ENCODE data around the gene ENTPD6.

The ENTPD6 gene

GRCh38 chr20:25209400-25209799 lies 13.9 kb downstream of the ENTPD6 start:
- no peak for DNase-seq (ENCODE audit: low spot score)

- no peak for DNase-seq (ENCODE audit: low spot score)
Measured at GRCh38 chr20:25209911-25210310, 14.4 kb downstream of the ENTPD6 start.

- no peak for DNase-seq (ENCODE audit: low spot score)
Measured at GRCh38 chr20:25211273-25211672, 15.8 kb downstream of the ENTPD6 start.

GRCh38 chr20:25212242-25212641 lies 16.7 kb downstream of the ENTPD6 start:
- DNase-seq (ENCODE audit: low spot score), result no peak

- no peak for DNase-seq (ENCODE audit: low spot score)
Measured at GRCh38 chr20:25213566-25214425, 18.3 kb downstream of the ENTPD6 start.

GRCh38 chr20:25214426-25214790 lies 18.9 kb downstream of the ENTPD6 start:
- DNase-seq (ENCODE audit: low spot score), result no peak

- no peak for DNase-seq (ENCODE audit: low spot score)
Measured at GRCh38 chr20:25214819-25215218, 19.3 kb downstream of the ENTPD6 start.

- DNase-seq (ENCODE audit: low spot score), result no peak
Measured at GRCh38 chr20:25215521-25215920, 20.0 kb downstream of the ENTPD6 start.

GRCh38 chr20:25216199-25216945 lies 20.9 kb downstream of the ENTPD6 start:
- DNase-seq (ENCODE audit: low spot score), result no peak

- DNase-seq (ENCODE audit: low spot score), result no peak
Measured at GRCh38 chr20:25217161-25218108, 21.9 kb downstream of the ENTPD6 start.

- no peak for DNase-seq (ENCODE audit: low spot score)
Measured at GRCh38 chr20:25218109-25218486, 22.6 kb downstream of the ENTPD6 start.

- DNase-seq (ENCODE audit: low spot score), result no peak
Measured at GRCh38 chr20:25218492-25218891, 23.0 kb downstream of the ENTPD6 start.

GRCh38 chr20:25219365-25219764 lies 23.9 kb downstream of the ENTPD6 start:
- no peak for DNase-seq (ENCODE audit: low spot score)

GRCh38 chr20:25220021-25220730 lies 24.7 kb downstream of the ENTPD6 start:
- no peak for DNase-seq (ENCODE audit: low spot score)

GRCh38 chr20:25220810-25221591 lies 25.5 kb downstream of the ENTPD6 start:
- no peak for DNase-seq (ENCODE audit: low spot score)

GRCh38 chr20:25221592-25222460 lies 26.3 kb downstream of the ENTPD6 start:
- no peak for DNase-seq (ENCODE audit: low spot score)

- no peak for DNase-seq (ENCODE audit: low spot score)
Measured at GRCh38 chr20:25222461-25223178, 27.1 kb downstream of the ENTPD6 start.

GRCh38 chr20:25223179-25223661 lies 27.7 kb downstream of the ENTPD6 start:
- DNase-seq (ENCODE audit: low spot score), result no peak

Data from pons (tissue), 1 donor.